HG03575 (cell line): ENCODE measurements around the gene PAPOLA.

Source experiments
- ATAC-seq: cut with Tn5 transposase; IDR thresholded peaks from one replicate; pipeline ENCODE4 v1.9.1; 2021; ENCODE audit not compliant: unreplicated experiment, insufficient number of reproducible peaks, low FRiP score; ENCODE audit errors: extremely low read depth

Gene PAPOLA

DNA sequence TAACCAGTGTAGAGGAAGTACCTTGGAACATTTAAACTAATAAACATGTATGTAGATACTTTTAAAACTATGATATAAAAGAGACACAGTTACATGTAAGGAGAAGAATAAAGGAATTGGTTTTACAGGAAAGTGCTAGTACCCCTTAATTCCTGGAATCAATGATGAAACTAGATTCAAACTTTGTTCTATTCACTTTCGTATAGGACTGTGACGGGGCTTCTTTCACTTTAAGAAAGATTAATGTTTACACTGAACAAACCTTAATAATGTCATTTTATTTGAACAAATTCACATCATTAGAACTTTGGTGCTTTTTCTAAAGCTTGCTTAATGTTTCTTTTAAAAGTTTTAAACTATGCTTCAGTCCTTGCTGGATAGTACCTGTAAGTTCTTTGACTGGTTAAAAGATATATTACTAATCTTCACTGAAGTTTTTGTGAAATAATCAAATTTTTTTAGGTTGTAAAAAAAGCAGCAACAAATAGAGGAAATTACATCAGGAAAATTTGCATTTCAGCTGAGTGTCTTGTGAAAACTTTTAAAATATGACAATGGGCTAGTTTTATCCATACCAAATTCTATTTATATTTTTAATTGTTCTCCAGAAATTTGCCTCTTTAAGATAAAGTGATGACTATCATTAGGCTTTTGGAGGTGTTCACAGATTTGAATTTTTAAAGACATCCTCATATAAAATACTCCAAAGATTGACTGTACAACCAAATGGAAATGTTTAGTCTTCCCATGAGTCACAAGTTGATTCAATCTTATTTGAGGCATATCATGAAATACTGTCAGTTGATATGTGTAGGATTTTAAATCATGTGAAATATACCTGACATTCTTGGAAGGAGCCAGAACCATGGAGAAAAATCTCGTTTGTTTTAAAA is 36.2 kb downstream of the PAPOLA start:
- ATAC-seq: no peak

GRCh38 chr14:96538990-96539317 is 36.8 kb downstream of the PAPOLA start:
- ATAC-seq: no peak

- ATAC-seq: no peak
Measured at GRCh38 chr14:96554315-96554910, 52.2 kb downstream of the PAPOLA start.

DNA sequence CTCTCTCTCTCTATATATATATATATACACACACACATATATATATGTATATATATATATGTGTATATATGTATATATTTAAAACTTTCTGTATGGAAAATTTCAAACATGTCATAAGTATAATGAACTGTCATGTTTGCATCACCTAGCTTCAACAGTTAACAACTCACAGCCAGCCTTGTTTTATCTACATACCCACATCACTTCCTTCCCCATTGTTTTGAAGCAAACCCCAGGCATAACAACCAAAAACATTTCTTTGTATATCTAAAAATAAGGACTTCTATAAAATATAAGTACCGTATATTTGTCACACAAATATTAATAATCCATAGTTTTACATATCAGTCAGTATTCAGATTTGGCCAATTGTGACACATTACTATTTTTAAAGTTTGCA is 57.4 kb downstream of the PAPOLA start:
- ATAC-seq: no peak

DNA sequence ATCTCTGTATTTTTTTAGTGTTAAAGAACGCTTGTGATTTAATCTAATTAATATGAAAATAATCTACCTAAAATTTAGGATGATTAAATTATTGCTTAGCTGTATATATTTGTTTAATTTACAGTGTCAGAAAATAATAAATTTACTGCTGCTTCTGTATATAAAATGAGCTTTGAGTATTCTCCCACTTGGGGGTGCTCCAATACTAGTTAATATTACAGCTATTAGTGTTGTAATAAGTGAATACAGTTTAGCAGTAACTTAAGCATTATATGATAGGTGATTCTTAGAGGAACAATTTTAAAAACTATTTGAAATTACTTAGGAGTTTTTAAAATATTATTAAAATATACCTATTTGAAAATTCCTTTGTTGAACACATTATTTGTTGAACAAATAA is 62.2 kb downstream of the PAPOLA start:
- ATAC-seq: no peak

- no peak for ATAC-seq
Measured at GRCh38 chr14:96565811-96566210, 63.6 kb downstream of the PAPOLA start.

GRCh38 chr14:96567289-96567899 is 65.2 kb downstream of the PAPOLA start:
- ATAC-seq: no peak

GRCh38 chr14:96568621-96569020 is 66.4 kb downstream of the PAPOLA start:
- no peak for ATAC-seq

DNA sequence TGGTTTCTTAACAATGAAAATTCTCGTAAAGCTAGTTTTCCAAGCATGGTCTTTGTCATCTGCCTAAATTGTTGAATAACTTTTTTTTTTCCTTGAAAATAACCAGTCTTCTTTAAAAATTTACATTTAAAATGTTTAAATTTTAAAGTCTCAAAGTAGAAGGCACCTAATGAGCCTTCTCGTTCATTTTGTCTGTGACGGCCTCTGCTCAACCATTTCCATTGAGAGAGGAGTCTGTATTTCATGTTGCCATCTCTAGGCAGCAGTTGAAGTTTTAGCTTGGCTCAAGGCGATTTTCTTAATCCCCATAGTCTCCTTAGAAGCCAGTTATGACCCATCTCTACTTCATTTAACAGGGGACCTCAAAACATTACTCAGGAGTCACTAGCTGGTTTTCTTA is 69.1 kb downstream of the PAPOLA start:
- no peak for ATAC-seq

- no peak for ATAC-seq
Measured at GRCh38 chr14:96573473-96574100, 71.4 kb downstream of the PAPOLA start.

- ATAC-seq: no peak
Measured at GRCh38 chr14:96574171-96574632, 72.0 kb downstream of the PAPOLA start.

DNA sequence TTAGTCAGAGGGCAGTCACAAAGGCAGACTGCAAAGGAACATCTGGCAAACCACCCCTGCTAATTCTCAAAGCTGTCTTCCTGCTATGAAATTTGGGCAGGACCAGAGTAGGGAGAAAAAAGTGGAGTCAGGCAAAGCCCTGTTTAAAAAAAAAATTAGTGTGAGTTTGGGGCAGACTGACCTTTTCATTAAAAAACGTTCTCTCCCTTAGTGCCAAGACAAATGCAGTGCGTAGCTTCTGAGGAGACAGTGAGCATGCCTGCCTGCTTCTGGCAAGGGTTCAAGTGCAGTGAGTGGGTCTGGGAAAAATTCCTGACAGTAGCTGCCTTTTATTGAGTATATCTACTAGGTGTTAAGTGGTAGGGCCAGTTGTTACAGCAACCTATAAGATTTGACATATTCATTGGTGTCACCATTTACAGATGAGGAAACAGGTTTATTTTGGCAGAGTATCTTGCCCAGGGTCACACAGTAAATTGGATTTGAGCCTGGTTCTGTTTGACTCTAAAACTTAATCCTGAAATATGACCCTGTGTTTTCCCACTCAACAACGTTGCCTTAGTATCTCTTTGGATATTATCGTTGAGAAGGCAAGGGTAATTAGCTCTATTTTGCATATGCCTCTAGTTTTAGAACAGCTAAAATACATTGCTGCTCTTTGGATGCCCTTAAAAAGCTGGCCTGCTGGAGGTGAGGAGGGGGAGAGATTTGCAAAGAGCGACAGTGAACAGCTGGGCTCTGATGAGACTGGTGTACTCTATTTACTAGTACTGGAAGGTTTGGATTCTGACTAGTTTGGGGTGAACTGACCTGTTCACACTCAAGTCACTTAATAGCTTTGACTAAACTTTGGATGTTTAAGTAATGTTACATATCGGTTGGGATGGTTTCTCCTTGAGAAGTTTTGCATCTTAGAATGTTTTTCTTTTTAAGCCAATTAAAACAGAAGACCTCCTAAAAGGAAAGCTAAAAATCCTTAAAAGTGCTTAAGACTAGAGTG is 72.8 kb downstream of the PAPOLA start:
- ATAC-seq: no peak

GRCh38 chr14:96576359-96576758 is 74.2 kb downstream of the PAPOLA start:
- ATAC-seq: no peak

DNA sequence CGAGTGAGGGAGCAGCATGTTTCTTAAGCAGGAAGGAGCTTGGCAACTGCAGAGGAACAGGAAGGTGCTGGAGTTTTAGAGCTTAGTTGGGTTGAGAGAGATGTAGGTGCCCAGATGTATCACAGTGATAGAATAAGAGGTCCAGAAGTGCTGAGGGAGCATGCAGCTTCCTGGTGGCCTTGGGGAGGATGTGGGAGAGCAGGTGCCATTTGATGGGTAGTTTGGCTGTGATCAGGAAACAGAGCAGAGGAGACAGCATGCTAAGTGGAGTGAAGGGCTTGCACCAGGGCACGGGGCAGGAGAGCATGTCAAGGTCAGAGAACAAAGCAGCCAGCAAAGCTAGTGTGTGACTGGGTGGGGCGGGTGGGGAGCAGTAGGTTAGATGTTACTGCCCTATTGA is 74.8 kb downstream of the PAPOLA start:
- ATAC-seq: no peak

DNA sequence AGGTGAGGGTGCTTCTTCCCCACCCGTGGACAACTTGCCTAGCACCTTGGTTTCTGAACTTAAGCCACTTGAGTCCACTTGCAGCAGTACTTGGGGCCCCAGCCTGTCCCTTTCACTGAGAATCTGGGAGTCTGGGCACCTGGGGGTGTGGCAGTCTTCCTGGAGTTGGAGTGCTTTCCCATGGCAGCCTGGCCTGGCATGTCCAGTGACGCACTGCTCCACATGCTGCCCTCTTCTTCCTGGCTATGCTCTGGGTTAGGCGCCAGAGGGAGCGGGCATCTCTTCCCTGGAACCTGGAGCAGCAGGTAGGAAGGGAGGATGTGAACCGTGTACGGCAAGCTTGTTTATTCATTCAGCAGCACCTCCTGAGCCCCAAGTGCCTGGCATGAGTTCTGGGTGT is 76.4 kb downstream of the PAPOLA start:
- no peak for ATAC-seq

- no peak for ATAC-seq
Measured at GRCh38 chr14:96579358-96579757, 77.2 kb downstream of the PAPOLA start.

DNA sequence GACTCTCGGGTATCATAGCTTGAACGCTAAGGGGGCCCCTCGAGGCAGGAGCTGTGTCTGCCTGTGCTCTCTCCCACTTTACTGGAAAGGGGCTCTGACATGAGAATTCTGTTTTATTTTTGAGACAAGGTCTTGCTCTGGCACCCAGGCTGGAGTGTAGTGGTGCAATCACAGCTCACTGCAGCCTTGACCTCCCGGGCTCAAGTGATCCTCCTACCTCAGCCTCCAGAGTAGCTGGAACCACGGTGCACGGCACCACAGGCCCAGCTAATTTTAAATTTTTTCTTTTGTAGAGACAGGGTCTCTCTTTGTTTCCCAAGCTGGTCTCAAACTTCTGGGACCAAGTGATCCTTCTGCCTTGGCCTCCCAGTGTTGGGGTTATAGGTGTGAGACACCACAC is 77.7 kb downstream of the PAPOLA start:
- no peak for ATAC-seq

GRCh38 chr14:96580566-96580965 is 78.4 kb downstream of the PAPOLA start:
- ATAC-seq: no peak

DNA sequence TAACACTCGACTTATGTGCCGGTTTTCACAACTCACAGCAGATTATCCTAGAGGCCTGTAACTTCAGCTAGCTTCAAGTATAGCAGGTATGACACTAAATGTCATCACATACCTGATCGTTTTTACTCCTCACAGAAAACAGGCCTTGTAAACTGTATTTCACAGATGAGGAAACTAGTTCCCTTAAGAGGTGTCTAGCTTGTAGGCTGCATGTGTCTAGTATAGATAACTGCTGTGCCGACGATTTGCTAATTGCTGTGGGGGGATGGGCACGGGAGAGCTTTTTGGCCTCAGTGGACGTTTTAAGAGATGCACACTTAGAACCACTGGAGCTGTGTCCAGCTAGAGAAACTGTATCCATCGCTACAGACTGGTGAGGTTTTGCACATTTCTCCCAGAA is 78.8 kb downstream of the PAPOLA start:
- ATAC-seq: no peak
